ENCODE results near the gene ENPP6. TPM values are rescaled to one million over a fixed set of nuclear protein-coding genes. Genes with fewer than 3 reads are reported as not detected.
A peak's percentile ranks its signal among the peaks of the same experiment; 100 is the strongest.

The ENPP6 gene
- polyA plus RNA-seq, 1 of the 3 experiments (the other 2 are of a cell fraction): not detected

- TF ChIP-seq EZH2phosphoT487 (IDR thresholded peaks at IDR 0.05; ENCODE audit: borderline replicate concordance, low read depth) (no peak), NRF1 (IDR thresholded peaks at IDR 0.05; ENCODE audit: low read depth, low read length) (no peak), ELF1 (IDR thresholded peaks at IDR 0.05) (no peak)
Observed at GRCh38 chr4:184267206-184267608, 49.5 kb upstream of the ENPP6 start (continued).

- no peak overlapping the region for H3K9ac ChIP-seq
- peak; percentile 49 for TF ChIP-seq JUND (IDR thresholded peaks at IDR 0.05)
- TF ChIP-seq REST (IDR thresholded peaks at IDR 0.05; ENCODE audit: low read depth, low read length): peak; percentile 27; the same call in 1 of the 2 replicates
- no peak for TF ChIP-seq PBX3 (IDR thresholded peaks at IDR 0.05)
- TF ChIP-seq TCF12 (IDR thresholded peaks at IDR 0.05): peak; percentile 16; the same call in 1 of the 2 replicates
- no peak for TF ChIP-seq CTCF (IDR thresholded peaks at IDR 0.05)
- peak; percentile 62; the same call in 1 of the 2 replicates for TF ChIP-seq FOSL2 (IDR thresholded peaks at IDR 0.05; ENCODE audit: borderline replicate concordance, low read depth)
- no peaks in the 10 kb centered on the region for H3K9me3 ChIP-seq
- no peaks in the 10 kb centered on the region for H3K27me3 ChIP-seq (ENCODE audit: insufficient read depth)
- H2AFZ ChIP-seq (ENCODE audit: low read depth): peak overlapping the region; percentile 64
- H4K20me1 ChIP-seq (ENCODE audit: insufficient read depth): no peaks in the 10 kb centered on the region
- 69% methylated on average over 16 of the region's 16 CpGs for WGBS (ENCODE audit: low lambda C conversion rate)
- peaks cover 2 to 19% of the 10 kb centered on the region in 2 experiments; a peak in 2 of 4 replicates for H3K4me1 ChIP-seq (ENCODE audit: control insufficient read depth in 1 of 2, insufficient read depth in 2 of 2, low read depth in 1 of 2, low read length in 1 of 2)
- no peak overlapping the region for H3K4me3 ChIP-seq (ENCODE audit: low read depth in 2 of 2, low read length in 1 of 2)
- CTCF ChIA-PET: interaction anchor here (1.2 to 4.1 kb wide), 6 partner anchors 12 to 282 kb away, joined by 3 to 72 read pairs (median 14); no protein-coding TSS in a partner anchor
- no peaks in the 10 kb centered on the region for H3K9me2 ChIP-seq
- POLR2A ChIA-PET: interaction anchor here (2.0 to 2.1 kb wide), 2 partner anchors 209 to 271 kb away, joined by 7 to 16 read pairs; partner anchors contain the start of gene IRF2
- H3K27ac ChIP-seq (ENCODE audit: low read depth in 2 of 2, low read length in 1 of 2): no peak overlapping the region
- H3K4me2 ChIP-seq: no peak overlapping the region; the same call in 1 of the 2 replicates
- H3K36me3 ChIP-seq (replicated peaks in 1 of 2; ENCODE audit: control insufficient read depth in 1 of 2, insufficient read depth in 2 of 2, low read length in 1 of 2): no peaks in the 10 kb centered on the region
- DNase-seq: no peak
- H3K79me2 ChIP-seq (ENCODE audit: insufficient read depth): no peaks in the 10 kb centered on the region
- peaks cover 5% of the 10 kb centered on the region for H3F3A ChIP-seq (replicated peaks; ENCODE audit: insufficient read depth)
Observed at GRCh38 chr4:184265546-184266351, 48.1 kb upstream of the ENPP6 start.

Measured in SK-N-SH (cell line).